GM12865 (cell line): ENCODE results near the gene ROBO1.

Experiments
- DNase-seq: peaks from one replicate; pipeline ENCODE4 v3.0.0; 2010; ENCODE audit warnings: low read depth
- H3K4me3 ChIP-seq: 2 replicates; pipeline ENCODE4 v1.5.1; 2011; ENCODE audit warnings: mild to moderate bottlenecking, low read depth, low read length, control low read depth
- TF ChIP-seq, protein P1 (sequence below): IDR thresholded peaks from 2 replicates; pipeline ENCODE4 v1.5.1; 2011; ENCODE audit warnings: low read length, control low read depth, low read depth, inconsistent platforms; ENCODE audit not compliant: insufficient read depth; ENCODE audit errors: missing control alignments

Gene ROBO1

DNA sequence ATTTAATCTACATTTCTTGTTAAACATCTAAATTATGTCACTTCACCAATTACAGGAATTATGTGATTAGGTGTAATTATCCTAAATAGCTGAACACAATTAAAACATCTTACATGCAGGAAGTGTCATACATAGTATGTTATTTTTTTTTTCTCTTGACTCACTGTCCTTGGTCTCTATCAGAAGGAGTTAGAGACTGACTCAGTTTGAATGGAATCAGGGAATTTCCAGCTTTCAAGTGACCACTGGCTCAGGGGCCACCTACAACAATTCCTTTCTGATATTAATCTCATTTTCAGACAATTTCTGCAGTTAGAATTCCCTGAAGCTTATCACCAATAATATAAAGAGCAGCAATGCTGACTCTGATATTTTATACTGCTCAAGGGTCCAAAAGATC is 400.7 kb downstream of the ROBO1 start:
- H3K4me3 ChIP-seq, result no peak overlapping the region
- TF ChIP-seq, protein P1, sequence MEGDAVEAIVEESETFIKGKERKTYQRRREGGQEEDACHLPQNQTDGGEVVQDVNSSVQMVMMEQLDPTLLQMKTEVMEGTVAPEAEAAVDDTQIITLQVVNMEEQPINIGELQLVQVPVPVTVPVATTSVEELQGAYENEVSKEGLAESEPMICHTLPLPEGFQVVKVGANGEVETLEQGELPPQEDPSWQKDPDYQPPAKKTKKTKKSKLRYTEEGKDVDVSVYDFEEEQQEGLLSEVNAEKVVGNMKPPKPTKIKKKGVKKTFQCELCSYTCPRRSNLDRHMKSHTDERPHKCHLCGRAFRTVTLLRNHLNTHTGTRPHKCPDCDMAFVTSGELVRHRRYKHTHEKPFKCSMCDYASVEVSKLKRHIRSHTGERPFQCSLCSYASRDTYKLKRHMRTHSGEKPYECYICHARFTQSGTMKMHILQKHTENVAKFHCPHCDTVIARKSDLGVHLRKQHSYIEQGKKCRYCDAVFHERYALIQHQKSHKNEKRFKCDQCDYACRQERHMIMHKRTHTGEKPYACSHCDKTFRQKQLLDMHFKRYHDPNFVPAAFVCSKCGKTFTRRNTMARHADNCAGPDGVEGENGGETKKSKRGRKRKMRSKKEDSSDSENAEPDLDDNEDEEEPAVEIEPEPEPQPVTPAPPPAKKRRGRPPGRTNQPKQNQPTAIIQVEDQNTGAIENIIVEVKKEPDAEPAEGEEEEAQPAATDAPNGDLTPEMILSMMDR, result no peak
- no peak for DNase-seq

DNA sequence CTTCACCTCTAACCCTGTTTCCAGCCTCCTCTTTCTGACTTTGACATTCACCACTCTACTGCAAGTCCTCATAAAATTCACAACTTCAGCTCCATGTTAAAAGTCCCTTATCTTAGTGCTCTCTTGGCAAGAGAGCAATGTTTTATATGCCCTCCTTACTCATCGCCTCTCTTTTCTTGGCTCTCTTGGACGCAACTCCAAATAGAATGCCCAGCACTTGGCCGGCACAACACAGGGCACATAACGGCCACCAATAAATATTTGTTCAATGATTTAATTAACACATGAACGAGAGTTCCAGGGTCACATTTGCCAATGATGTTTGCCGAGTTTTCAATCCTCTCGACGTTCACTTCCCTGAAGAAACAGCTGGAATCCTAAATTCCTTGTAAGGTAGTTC is 401.4 kb downstream of the ROBO1 start:
- TF ChIP-seq, protein P1, result no peak
- no peak for DNase-seq
- no peak overlapping the region for H3K4me3 ChIP-seq

DNA sequence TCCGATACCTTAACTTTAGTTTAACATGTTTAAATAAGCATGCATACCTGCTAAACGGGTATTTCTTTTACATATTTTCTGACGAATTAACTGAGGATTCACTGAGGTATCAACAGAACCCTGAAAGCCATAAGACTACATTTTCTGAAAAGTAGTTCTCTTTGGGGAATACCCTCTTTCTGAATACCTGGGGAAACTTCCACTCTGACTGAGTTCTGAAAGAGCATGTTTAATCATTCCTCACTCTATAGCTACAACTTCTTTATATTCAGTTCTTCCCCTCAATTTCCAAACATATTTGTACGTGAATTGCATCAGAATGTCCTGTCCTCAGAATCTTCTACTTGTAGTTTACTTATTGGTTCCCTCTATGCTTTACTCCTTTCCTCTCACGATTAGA is 403.0 kb downstream of the ROBO1 start:
- no peak overlapping the region for H3K4me3 ChIP-seq
- DNase-seq, result no peak
- TF ChIP-seq, protein P1, result no peak

DNA sequence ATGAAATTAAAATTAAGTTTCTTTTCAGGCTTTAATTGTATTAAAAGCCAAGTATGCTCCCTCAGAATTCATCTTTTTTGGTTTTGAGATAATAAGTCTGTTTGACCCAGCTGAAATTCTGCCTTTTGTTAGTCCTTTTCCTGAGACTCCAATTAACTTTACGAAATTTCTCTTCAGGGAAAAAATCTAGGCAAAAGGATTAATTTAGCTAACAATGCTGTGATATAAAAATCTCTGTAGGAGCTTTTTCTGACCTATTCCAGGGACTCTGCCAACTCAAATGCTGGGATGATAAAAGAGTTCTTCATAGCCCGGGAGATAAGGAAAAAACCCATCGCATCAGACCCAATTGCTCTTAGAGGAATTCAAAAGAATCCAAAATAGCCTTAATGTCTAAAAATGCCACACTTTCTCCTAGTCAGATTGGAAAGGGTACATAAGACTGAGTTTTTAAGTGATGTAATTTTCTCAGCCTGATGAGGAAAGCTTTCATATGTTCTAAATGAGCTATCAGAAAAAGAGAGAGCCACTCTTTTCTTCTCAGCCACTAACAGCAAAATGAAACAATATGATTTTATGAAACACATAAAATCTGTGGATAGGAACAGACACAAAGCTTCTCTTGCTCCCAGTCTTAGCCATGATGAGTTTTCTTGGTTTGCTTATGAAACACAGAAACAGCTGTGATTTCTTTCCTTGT is 405.1 kb downstream of the ROBO1 start:
- no peak overlapping the region for H3K4me3 ChIP-seq
- DNase-seq, result no peak
- TF ChIP-seq, protein P1, result no peak

DNA sequence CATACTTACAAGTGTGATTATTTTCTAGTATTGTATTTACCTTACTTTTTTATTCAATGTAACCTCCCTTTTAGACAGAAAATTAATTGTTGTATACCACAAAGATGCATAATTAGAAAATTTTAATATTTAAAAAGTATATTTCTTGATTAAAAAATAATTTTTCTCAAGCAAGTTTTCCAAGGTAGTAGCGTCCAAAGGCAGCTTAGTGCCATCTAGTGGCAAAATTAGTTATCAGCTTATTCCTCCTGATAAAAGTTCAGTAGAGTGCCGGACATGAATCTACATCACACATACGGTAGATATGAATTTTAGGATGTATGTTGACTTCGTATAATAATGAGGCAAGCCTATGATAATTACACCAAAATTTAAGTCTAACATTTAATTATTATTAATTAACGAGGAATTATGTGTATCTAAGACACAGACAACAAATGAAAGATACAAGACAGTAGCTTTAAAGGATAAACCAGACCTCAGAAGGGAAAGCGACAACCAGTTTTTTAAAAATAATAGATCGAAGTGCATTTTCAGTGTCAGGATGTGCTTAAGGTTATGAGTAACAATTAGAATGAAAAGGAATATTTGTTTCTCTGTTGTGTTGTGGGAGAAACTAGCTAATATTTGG is 405.9 kb downstream of the ROBO1 start:
- no peak overlapping the region for H3K4me3 ChIP-seq
- DNase-seq, result peak; percentile 38
- TF ChIP-seq, protein P1, result peak; percentile 57

DNA sequence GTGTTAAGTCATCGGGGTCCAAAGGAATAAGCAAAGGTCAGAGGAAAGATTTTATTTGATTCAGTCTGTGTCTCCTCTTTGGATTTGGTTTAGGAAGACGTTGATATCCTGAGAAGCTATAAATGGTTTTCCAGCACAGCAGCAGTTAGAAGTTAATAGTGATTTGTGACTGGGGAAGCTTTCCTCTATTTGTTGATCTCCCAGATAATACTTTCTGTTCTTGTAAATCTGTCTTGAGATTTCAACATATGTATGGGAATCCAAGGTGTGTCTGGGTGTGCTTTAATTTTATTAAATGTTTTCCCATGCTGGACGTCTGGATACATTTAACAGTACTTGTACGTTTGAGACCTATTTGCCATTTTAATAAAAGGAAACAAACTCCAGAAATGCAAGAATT is 409.5 kb downstream of the ROBO1 start:
- no peak overlapping the region for H3K4me3 ChIP-seq
- TF ChIP-seq, protein P1, result no peak
- DNase-seq, result no peak

DNA sequence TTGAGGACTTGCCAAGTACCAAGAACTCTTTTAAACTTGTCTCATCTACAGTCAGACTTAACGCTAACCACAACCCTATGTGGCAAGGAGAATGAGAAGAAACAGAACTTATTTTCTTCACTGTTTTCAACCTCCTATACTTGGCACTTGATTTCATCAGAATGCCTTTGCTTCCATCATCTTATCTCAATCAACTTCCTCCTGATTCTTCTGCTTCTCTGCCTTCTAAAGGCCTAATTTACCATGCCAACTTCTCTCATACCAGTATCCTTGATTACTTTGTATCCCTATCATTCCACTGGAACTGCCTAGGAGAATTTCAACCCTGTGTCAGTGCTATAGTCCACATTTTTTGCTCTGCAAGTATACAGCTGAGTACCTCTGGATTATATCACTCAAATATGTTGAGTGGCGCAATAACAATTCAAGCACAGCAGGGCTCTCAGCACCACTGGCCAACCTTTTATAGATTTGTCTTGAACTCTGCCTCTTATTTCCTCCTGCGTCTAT is 413.6 kb downstream of the ROBO1 start:
- TF ChIP-seq, protein P1, result no peak
- no peak for DNase-seq
- H3K4me3 ChIP-seq, result no peak overlapping the region
